ENCODE data around the gene SUSD3.

SUSD3 gene

DNA sequence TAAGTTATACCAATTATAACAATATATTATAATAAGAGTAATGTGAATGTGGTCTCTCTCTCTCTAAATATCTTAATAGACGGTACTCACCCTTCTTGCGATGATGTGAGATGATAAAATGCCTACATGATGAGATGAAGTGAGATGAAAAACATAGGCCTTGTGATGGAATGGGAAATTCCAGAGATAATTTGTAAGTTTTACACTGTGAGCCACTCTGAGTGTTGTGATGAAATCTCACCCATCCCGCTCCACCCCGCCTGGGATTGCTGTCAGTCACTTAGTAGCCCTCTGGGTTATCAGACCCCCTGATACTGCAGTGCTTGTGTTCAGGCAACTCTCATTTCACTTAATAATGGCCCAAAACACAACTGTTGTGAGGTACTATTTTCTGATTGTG, 10.5 kb downstream of the SUSD3 start:
- DNase-seq (ENCODE audit: low read depth, low spot score): no peak
- H3K27ac ChIP-seq: no peak overlapping the region

DNA sequence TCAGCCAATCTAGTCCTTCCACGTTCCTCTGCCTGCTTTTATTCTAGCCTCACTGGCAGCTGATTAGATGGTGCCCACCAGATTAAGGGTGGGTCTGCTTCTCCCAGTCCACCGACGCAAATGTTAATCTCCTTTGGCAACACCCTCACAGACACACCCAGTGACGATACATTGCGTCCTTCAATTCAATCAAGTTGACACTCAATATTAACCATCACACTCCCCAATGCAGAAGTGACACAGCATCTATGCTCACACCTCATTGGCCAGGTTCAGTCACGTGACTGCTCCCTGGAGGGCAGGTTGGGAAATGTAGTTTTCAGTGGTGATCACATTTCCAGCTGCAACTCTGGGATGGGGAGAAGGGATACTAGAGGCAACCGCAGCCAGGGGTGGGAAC, 13.0 kb downstream of the SUSD3 start:
- no peak overlapping the region for H3K27ac ChIP-seq
- no peak for DNase-seq (ENCODE audit: low read depth, low spot score)

GRCh38 chr9:93072383-93072795, 13.9 kb downstream of the SUSD3 start:
- DNase-seq (ENCODE audit: low read depth, low spot score): no peak
- no peak overlapping the region for H3K27ac ChIP-seq

DNA sequence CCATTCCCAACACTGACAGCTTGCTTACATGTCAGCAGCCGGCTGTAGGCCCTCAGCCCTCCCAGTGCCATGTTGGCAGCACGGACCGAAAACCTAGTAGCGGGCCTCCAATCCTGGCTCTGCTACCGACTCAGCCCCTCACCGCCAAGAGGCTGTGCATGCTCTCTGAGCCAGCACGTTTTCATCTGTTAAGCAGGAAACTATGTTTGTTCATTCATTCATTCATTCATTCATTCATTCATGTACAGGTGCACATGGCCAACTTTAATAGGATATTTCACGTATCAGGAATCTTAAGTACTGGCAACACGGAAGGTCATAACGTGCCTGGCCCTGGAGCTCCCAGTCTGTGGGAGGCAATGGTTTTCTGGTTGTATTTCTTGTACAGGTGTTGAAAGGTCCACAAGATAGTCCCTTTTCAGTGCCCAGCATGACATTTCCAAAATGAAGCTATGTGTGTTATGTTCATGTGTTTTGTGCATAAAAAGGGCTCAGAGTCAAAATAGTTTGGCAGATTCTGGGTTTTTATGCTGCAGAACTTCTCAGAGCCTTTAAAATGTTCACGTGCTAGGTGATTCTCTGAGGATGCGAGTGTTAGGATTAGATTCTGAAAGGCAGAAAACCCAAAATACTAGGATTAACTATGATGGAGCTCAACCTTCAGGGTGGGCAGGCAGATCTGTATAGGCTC, 17.7 kb downstream of the SUSD3 start:
- no peak overlapping the region for H3K27ac ChIP-seq
- no peak for DNase-seq (ENCODE audit: low read depth, low spot score)

GRCh38 chr9:93076792-93077128, 18.3 kb downstream of the SUSD3 start:
- no peak for DNase-seq (ENCODE audit: low read depth, low spot score)
- no peak overlapping the region for H3K27ac ChIP-seq

GRCh38 chr9:93077367-93077766, 18.9 kb downstream of the SUSD3 start:
- no peak overlapping the region for H3K27ac ChIP-seq
- DNase-seq (ENCODE audit: low read depth, low spot score): no peak

DNA sequence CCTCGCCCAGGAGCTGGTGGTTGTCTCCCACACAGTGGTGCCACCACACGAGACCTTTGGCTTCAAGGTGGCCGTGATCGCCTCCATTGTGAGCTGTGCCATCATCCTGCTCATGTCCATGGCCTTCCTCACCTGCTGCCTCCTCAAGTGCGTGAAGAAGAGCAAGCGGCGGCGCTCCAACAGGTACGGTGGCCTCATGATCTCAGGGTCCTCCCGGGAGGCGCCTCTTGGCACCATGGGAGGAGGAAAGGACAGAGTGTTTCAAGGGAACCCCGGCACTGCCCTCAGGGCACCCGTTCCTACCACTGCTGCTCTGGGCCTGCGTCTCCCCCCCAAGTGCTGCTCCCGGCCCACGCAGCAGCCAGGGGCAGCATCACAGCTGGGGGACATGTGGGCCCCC, 19.3 kb downstream of the SUSD3 start:
- no peak overlapping the region for H3K27ac ChIP-seq
- no peak for DNase-seq (ENCODE audit: low read depth, low spot score)

DNA sequence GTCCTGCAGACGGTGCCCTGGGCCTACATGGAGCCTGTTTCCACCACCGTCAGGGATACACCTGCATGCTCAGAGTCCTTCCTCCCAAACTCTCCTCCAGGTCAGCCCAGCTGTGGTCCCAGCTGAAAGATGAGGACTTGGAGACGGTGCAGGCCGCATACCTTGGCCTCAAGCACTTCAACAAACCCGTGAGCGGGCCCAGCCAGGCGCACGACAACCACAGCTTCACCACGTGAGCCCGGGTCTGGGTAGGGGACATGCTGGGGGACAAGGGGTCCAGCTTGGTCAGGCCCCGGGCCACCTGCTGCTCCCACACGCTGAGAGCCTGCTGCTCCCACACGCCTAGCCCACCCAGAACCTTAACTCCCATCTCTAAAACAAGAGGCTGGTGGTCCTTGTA, 20.9 kb downstream of the SUSD3 start:
- no peak for DNase-seq (ENCODE audit: low read depth, low spot score)
- H3K27ac ChIP-seq: no peak overlapping the region

GRCh38 chr9:93080406-93080805, 21.9 kb downstream of the SUSD3 start:
- DNase-seq (ENCODE audit: low read depth, low spot score): no peak
- no peak overlapping the region for H3K27ac ChIP-seq

GRCh38 chr9:93081081-93081529, 22.6 kb downstream of the SUSD3 start:
- no peak overlapping the region for H3K27ac ChIP-seq
- DNase-seq (ENCODE audit: low read depth, low spot score): no peak

DNA sequence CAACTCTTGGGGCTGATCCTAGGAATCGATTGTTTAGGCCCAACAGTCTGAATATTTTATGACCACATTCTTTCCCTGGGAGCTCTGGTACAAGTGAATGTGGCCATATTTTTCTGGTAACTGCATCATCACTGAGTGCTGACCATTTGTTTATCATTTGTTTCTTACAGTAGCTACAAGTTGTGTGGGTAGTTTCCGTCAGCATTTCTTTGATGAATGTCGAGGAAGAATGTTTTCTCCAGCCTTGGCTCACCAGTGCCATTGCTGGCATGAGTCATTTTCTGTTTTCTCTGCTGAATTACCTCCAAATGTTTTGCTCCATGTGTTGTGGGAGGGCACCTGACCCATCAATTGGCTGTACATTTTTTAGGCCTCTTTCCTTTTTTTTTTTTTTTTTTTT, 23.4 kb downstream of the SUSD3 start:
- no peak overlapping the region for H3K27ac ChIP-seq
- DNase-seq (ENCODE audit: low read depth, low spot score): no peak

- no peak overlapping the region for H3K27ac ChIP-seq
- no peak for DNase-seq (ENCODE audit: low read depth, low spot score)
Measured at GRCh38 chr9:93082841-93083411, 24.4 kb downstream of the SUSD3 start.

DNA sequence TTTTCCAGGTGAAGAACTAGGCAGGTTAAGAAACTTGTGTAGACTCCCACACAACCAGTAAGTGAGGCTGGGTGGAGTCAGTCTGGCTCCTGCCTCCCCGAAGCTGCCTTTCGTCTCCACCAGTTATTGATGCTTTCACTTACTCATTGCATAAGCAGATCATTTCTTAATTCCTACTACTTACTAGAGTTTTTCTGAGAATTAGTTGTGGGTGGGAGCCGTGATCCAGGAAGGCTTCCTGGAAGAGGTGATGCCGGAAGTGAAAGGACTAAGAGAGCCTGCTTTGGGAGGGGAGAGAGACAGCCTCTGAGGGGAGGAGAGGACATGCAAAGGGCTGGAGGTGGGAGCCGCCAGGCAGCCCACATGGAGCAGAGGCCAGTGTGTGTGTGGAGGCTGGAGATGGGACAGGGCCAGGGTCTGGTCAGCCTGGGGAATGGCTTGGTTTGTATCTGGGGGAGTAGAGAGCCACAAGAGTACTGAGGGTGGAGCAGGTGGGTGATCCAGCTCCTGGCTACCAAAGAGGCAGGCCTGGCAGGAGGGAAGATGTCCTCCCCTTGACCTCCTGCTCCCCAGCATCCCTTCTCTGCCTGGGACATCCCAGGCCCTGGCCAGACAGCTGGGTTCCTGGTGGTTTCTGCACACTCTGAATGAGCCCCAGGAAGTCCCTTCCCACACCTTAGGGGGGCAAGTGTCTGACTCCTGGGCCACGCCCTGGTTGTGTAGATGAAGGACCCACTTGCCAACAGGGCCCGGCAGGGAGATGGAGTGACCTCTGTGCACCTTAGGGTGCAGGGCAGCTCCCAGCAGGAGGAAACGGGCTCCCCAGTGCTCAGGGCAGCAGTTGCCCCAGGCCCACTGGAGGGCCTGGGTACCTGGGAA, 25.3 kb downstream of the SUSD3 start:
- no peak for DNase-seq (ENCODE audit: low read depth, low spot score)

GRCh38 chr9:93084471-93084881, 26.0 kb downstream of the SUSD3 start:
- no peak for DNase-seq (ENCODE audit: low read depth, low spot score)
- no peak overlapping the region for H3K27ac ChIP-seq

More for the DNA sequence above, 25.3 kb downstream of the SUSD3 start:
- no peak overlapping the region for H3K27ac ChIP-seq

- no peak overlapping the region for H3K27ac ChIP-seq
- no peak for DNase-seq (ENCODE audit: low read depth, low spot score)
Measured at GRCh38 chr9:93085676-93086075, 27.2 kb downstream of the SUSD3 start.

GRCh38 chr9:93086447-93087224, 28.1 kb downstream of the SUSD3 start:
- no peak overlapping the region for H3K27ac ChIP-seq
- DNase-seq (ENCODE audit: low read depth, low spot score): no peak

- no peak overlapping the region for H3K27ac ChIP-seq
- DNase-seq (ENCODE audit: low read depth, low spot score): no peak
Measured at GRCh38 chr9:93087971-93088655, 29.6 kb downstream of the SUSD3 start.

DNA sequence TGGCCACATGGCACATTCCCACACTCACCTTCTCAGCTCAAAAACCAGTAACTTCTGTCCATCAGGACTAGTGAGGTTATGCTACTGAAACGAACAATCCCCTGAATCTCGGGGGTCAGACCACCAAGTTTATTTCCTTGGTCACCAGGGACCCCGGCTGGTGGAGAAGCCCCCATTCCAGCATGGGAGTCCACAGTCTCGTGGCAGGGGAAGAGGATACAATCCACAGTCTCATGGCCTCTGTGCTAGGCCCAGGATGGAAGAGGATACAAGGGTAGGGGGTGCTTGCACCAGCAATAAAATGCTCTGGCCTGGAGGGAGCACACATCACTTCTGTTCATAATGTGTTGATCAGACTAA, 30.1 kb downstream of the SUSD3 start:
- no peak for DNase-seq (ENCODE audit: low read depth, low spot score)
- H3K27ac ChIP-seq: no peak overlapping the region

DNA sequence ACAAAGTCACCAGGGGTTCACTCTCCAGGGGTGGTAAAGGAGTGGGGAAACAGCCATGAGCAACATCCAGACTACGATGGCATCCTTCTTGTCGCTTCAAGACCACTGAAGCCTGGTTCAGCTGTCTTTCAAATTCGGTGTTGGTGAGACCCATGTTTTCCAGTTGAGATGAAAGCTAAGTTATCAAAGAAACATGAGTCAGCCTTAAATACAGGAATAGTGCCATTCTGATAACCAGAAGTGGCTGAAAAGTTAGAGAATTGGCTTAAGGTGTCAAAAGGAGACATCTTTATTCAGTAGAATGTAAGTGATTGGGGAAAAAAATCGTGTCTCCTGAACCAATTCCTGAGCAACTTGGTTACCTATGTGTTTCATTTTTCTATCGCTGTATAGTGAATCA, 30.5 kb downstream of the SUSD3 start:
- no peak overlapping the region for H3K27ac ChIP-seq
- DNase-seq (ENCODE audit: low read depth, low spot score): no peak

DNA sequence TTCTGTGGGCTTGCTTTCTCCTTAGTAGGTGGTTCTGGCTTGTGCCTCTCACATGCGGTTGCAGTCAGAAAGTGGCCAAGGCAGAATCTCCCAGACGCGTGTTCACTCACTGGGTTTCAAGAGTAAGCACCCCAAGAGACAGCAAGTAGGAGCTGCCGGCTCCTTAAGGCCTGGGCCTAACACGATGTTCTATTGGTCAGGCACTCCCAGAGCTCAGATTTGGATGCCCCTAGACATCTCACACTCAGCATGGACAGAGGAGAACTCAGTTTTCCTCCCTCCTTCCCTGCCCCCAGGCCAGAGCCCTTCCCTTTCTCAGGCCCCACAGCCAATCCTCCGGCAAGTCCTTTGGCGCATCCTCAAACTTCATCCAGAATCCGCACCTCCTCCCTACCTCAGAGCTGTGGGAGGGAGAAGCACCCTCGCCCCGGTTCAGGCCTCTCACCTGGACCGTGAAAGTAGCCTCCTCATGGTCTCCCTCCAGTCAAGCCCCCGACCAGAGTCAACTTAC, 31.0 kb downstream of the SUSD3 start:
- no peak for DNase-seq (ENCODE audit: low read depth, low spot score)
- no peak overlapping the region for H3K27ac ChIP-seq
